Activated T-helper 2 cell treated with anti-CD3 and anti-CD28 coated beads, Interferon-gamma antibody, Interleukin-2, Interleukin-4, amounts not matched to agents 10 μg/mL and 5 μg/mL and 100 μg/mL, durations not matched to agents 14 hours and 24 hours and 36 hours (primary cell): ENCODE data around the gene PMPCA. TPM values are rescaled to one million over a fixed set of nuclear protein-coding genes. Genes with fewer than 3 reads are reported as not detected.

ENCODE experiments used
- DNase-seq: peaks from one replicate; pipeline ENCODE4 v3.0.0; 2021; ENCODE audit warnings: low spot score
- H3K27ac Mint-ChIP-seq: one replicate; pipeline ENCODE4 v1.8.0; 2021; ENCODE audit warnings: mixed read lengths
- H3K27me3 Mint-ChIP-seq: one replicate; pipeline ENCODE4 v1.8.0; 2021; ENCODE audit warnings: low read depth, mixed read lengths
- H3K36me3 Mint-ChIP-seq: one replicate; pipeline ENCODE4 v1.8.0; 2021; ENCODE audit warnings: low read depth, mixed read lengths
- H3K4me1 Mint-ChIP-seq: one replicate; pipeline ENCODE4 v1.8.0; 2021; ENCODE audit warnings: low read depth, mixed read lengths
- H3K4me3 Mint-ChIP-seq: one replicate; pipeline ENCODE4 v1.8.0; 2021; ENCODE audit warnings: low read depth, mild to moderate bottlenecking, moderate library complexity, mixed read lengths
- H3K9me3 Mint-ChIP-seq: one replicate; pipeline ENCODE4 v1.8.0; 2021; ENCODE audit warnings: mixed read lengths
- intact Hi-C: fragments of 100-400 bp; cut with micrococcal nuclease; formaldehyde crosslinking; loops from one replicate; pipeline ENCODE4 v1.15.1; 2023
- total RNA-seq: library from RNA; stranded (reverse); gene quantifications from 2 replicates; pipeline ENCODE4 v1.2.3, GENCODE V29; 2022

Gene PMPCA
- total RNA-seq, 1 donor from 2014 or later: 111 TPM

- intact Hi-C loops: loop anchor here (2.0 to 5.0 kb wide), 2 partner anchors 38 to 43 kb away; partner anchors contain the start of genes SEC16A and SNAPC4
- peak; percentile 51 for DNase-seq
- Mint-ChIP-seq H3K27me3 (no peaks in the 10 kb centered on the region), H3K9me3 (no peaks in the 10 kb centered on the region), H3K27ac (no peak overlapping the region), H3K4me1 (peaks cover 19% of the 10 kb centered on the region), H3K4me3 (peak overlapping the region; percentile 83), H3K36me3 (peaks cover 54% of the 10 kb centered on the region)
These were observed 28.4 kb downstream of the PMPCA start for GRCh38 chr9:136438548-136439480.

GRCh38 chr9:136439481-136440408 is 29.3 kb downstream of the PMPCA start, which contains the start of gene INPP5E:
TSS of gene INPP5E (minus strand) at chr9:136439845. CDS start at chr9:136439419, 426 bp downstream.
- peak; percentile 84 for DNase-seq
- H3K4me1 Mint-ChIP-seq: peaks cover 19% of the 10 kb centered on the region
- H3K27me3 Mint-ChIP-seq: no peaks in the 10 kb centered on the region
- no peaks in the 10 kb centered on the region for H3K9me3 Mint-ChIP-seq
- intact Hi-C loops: loop anchor here (2.0 to 5.0 kb wide), 2 partner anchors 39 to 43 kb away; partner anchors contain the start of genes SEC16A and SNAPC4
- no peak within 1 kb of the TSS for H3K27ac Mint-ChIP-seq
- H3K4me3 Mint-ChIP-seq: peak within 1 kb of the TSS; percentile 83
- peaks cover 59% of the 10 kb centered on the region for H3K36me3 Mint-ChIP-seq

- peaks cover 16% of the 10 kb centered on the region for H3K4me1 Mint-ChIP-seq
- H3K4me3 Mint-ChIP-seq: no peak overlapping the region
- no peaks in the 10 kb centered on the region for H3K9me3 Mint-ChIP-seq
- peaks cover 59% of the 10 kb centered on the region for H3K36me3 Mint-ChIP-seq
- no peak for DNase-seq
- no peaks in the 10 kb centered on the region for H3K27me3 Mint-ChIP-seq
- H3K27ac Mint-ChIP-seq: no peak overlapping the region
- intact Hi-C loops: no loop called here
These were observed 30.8 kb downstream of the PMPCA start for GRCh38 chr9:136441191-136441680.

- H3K36me3 Mint-ChIP-seq: peaks cover 60% of the 10 kb centered on the region
- no peaks in the 10 kb centered on the region for H3K9me3 Mint-ChIP-seq
- intact Hi-C loops: no loop called here
- no peak overlapping the region for H3K27ac Mint-ChIP-seq
- no peak overlapping the region for H3K4me3 Mint-ChIP-seq
- peaks cover 13% of the 10 kb centered on the region for H3K4me1 Mint-ChIP-seq
- H3K27me3 Mint-ChIP-seq: no peaks in the 10 kb centered on the region
- no peak for DNase-seq
These were observed 31.3 kb downstream of the PMPCA start for GRCh38 chr9:136441681-136442245.

DNA sequence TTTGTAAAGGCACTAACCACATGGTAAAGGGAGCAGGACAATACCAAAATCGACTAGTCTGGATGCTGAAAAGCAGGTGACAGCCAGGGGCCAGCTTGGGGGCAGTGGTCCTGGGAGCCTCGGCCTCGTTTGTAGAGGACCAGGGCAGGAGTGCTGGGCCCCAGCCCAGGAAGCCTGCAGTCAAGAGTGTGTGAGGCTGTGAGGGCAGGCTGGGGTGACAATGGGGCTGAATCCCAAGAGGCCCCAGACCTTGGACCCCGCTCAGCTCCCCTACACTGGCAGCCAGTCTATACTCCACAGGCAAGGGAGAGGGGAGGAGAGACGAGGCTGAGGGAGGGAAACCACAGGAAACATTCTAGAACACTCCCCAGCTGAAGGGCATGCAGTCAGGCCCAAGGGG is 31.8 kb downstream of the PMPCA start:
- no peak overlapping the region for H3K4me3 Mint-ChIP-seq
- H3K9me3 Mint-ChIP-seq: no peaks in the 10 kb centered on the region
- no peak overlapping the region for H3K27ac Mint-ChIP-seq
- H3K4me1 Mint-ChIP-seq: peaks cover 8% of the 10 kb centered on the region
- H3K36me3 Mint-ChIP-seq: peaks cover 60% of the 10 kb centered on the region
- no peaks in the 10 kb centered on the region for H3K27me3 Mint-ChIP-seq
- no peak for DNase-seq
- intact Hi-C loops: no loop called here

DNA sequence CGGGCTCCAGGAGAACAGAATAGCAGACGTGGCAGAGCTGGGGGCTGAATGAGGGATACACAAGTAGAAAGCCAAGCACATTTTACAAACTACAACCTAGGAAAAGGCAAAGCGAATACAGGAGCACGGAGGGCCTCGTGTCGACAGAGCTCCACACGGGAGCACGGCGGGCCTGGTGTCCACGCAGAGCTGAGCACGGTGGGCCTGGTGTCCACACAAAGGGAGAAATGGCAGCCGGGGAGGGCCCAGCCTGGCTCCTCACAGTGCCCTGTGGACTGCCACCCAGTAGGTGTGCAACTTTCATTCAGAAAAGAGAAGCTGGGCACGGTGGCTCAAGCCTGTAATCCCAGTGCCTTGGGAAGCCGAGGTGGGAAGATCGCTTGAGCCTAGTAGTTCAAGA is 32.6 kb downstream of the PMPCA start:
- peaks cover 66% of the 10 kb centered on the region for H3K36me3 Mint-ChIP-seq
- H3K27me3 Mint-ChIP-seq: no peaks in the 10 kb centered on the region
- no peak overlapping the region for H3K4me3 Mint-ChIP-seq
- intact Hi-C loops: no loop called here
- no peak overlapping the region for H3K27ac Mint-ChIP-seq
- H3K4me1 Mint-ChIP-seq: peaks cover 3% of the 10 kb centered on the region
- no peaks in the 10 kb centered on the region for H3K9me3 Mint-ChIP-seq
- DNase-seq: no peak

GRCh38 chr9:136443687-136444086 is 33.2 kb downstream of the PMPCA start:
- no peaks in the 10 kb centered on the region for H3K27me3 Mint-ChIP-seq
- H3K4me1 Mint-ChIP-seq: no peaks in the 10 kb centered on the region
- no peak for DNase-seq
- H3K36me3 Mint-ChIP-seq: peaks cover 69% of the 10 kb centered on the region
- no peak overlapping the region for H3K4me3 Mint-ChIP-seq
- H3K9me3 Mint-ChIP-seq: no peaks in the 10 kb centered on the region
- intact Hi-C loops: no loop called here
- no peak overlapping the region for H3K27ac Mint-ChIP-seq

- intact Hi-C loops: no loop called here
- Mint-ChIP-seq H3K27ac (no peak overlapping the region), H3K27me3 (no peaks in the 10 kb centered on the region), H3K4me3 (no peak overlapping the region), H3K9me3 (no peaks in the 10 kb centered on the region), H3K36me3 (peaks cover 69% of the 10 kb centered on the region), H3K4me1 (no peaks in the 10 kb centered on the region)
- DNase-seq: no peak
These were observed 33.6 kb downstream of the PMPCA start for GRCh38 chr9:136444102-136444501.

- no peak for DNase-seq
These were observed 35.3 kb downstream of the PMPCA start for GRCh38 chr9:136445799-136446198.

DNA sequence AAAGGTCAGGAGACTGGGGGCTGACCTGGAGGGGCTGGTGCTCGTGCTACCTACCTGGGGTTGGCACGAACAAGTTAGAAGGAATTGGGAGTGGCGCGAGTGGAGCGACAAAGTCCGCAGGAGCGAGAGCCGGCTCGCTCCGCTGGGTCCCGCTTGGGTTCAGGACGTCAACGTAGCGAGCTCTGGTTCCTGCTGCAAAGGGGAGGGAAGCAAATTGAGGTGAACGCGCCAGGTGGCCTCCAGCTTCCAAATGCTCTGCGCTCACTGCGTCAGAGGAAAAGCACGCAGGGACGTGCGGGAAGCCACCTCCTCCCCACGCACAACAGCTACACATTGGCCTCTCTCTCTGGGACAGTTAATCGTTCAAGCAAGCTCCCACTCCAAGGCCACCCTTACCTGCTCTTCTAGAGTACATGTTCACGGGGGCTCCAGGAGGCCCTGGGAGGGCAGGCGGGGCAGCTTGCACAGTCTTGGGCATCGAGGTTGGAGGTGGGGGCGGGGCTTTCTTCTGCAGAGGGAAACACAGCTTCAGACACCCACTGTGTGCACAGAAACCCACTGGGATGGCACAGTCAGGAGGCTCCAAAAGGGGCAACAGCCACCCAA is 36.8 kb downstream of the PMPCA start:
- intact Hi-C loops: no loop called here
- no peaks in the 10 kb centered on the region for H3K4me1 Mint-ChIP-seq
- H3K9me3 Mint-ChIP-seq: no peaks in the 10 kb centered on the region
- H3K4me3 Mint-ChIP-seq: no peak overlapping the region
- no peaks in the 10 kb centered on the region for H3K27me3 Mint-ChIP-seq
- H3K27ac Mint-ChIP-seq: no peak overlapping the region
- DNase-seq: no peak
- peaks cover 74% of the 10 kb centered on the region for H3K36me3 Mint-ChIP-seq

More at GRCh38 chr9:136445799-136446198, 35.3 kb downstream of the PMPCA start:
- intact Hi-C loops: no loop called here
- H3K27me3 Mint-ChIP-seq: no peaks in the 10 kb centered on the region
- peaks cover 73% of the 10 kb centered on the region for H3K36me3 Mint-ChIP-seq
- no peaks in the 10 kb centered on the region for H3K4me1 Mint-ChIP-seq
- H3K4me3 Mint-ChIP-seq: no peak overlapping the region
- no peak overlapping the region for H3K27ac Mint-ChIP-seq
- no peaks in the 10 kb centered on the region for H3K9me3 Mint-ChIP-seq

GRCh38 chr9:136448655-136449054 is 38.2 kb downstream of the PMPCA start:
- no peak overlapping the region for H3K4me3 Mint-ChIP-seq
- no peak for DNase-seq
- peaks cover 70% of the 10 kb centered on the region for H3K36me3 Mint-ChIP-seq
- no peak overlapping the region for H3K27ac Mint-ChIP-seq
- H3K4me1 Mint-ChIP-seq: no peaks in the 10 kb centered on the region
- H3K27me3 Mint-ChIP-seq: no peaks in the 10 kb centered on the region
- no peaks in the 10 kb centered on the region for H3K9me3 Mint-ChIP-seq
- intact Hi-C loops: no loop called here
